HUES64 (cell line): ENCODE results near the gene PITPNM3.

Experiments used
- H3K27ac ChIP-seq: 2 replicates; pipeline ENCODE4 v1.7.0; 2013; ENCODE audit warnings: low read depth, low read length, inconsistent platforms
- H3K27me3 ChIP-seq: 2 replicates; pipeline ENCODE4 v1.6.1; 2013; ENCODE audit warnings: mild to moderate bottlenecking, low read length; ENCODE audit not compliant: insufficient read depth
- H3K36me3 ChIP-seq: 2 replicates; pipeline ENCODE4 v1.6.1; 2013; ENCODE audit warnings: mild to moderate bottlenecking, low read length; ENCODE audit not compliant: insufficient read depth
- H3K4me1 ChIP-seq: 2 replicates; pipeline ENCODE4 v1.6.1; 2013; ENCODE audit warnings: mild to moderate bottlenecking, low read length, moderate library complexity; ENCODE audit not compliant: insufficient read depth
- H3K4me3 ChIP-seq: 2 replicates; pipeline ENCODE4 v1.5.1; 2013; ENCODE audit warnings: mild to moderate bottlenecking, low read length, moderate library complexity
- H3K9ac ChIP-seq: 2 replicates; pipeline ENCODE4 v1.6.1; 2013; ENCODE audit warnings: mild to moderate bottlenecking, low read depth, low read length
- H3K9me3 ChIP-seq: 2 replicates; pipeline ENCODE4 v1.6.1; 2013; ENCODE audit warnings: low read depth, low read length; ENCODE audit not compliant: insufficient read depth
- WGBS: fragments of 150-250, 120-280 bp; methylation state at CpG from one replicate; pipeline ENCODE4 v1.1.7; 2013; ENCODE audit warnings: missing lambda C conversion rate; 5-methylcytosine and 5-hydroxymethylcytosine counted together

Gene PITPNM3

DNA sequence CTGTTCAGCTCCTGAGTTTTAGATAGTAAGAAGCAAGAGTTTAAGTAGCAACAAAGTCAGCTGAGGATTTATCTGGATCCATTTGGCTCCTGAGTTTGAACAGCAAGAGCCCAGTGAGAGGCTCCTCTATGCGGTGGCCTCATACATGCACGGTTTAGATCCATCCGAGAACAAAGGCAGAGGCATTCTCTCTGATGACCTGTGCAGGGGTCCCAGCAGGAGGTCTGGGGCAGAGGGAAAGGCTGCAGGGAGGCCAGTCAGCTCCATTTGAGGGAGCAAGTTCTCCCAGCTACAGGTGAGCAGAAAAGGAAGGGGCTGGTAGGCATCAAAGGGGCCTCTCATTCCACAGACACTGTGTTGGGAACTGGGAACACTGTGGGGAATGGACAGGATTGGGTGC is 16.5 kb downstream of the PITPNM3 start:
- Histone ChIP-seq H3K4me1 (peaks cover 11% of the 10 kb centered on the region), H3K9ac (no peak overlapping the region), H3K27ac (no peak overlapping the region), H3K9me3 (peaks cover 6% of the 10 kb centered on the region; the same call in 1 of the 2 replicates), H3K27me3 (no peaks in the 10 kb centered on the region), H3K4me3 (no peak overlapping the region), H3K36me3 (no peaks in the 10 kb centered on the region)
- 38% methylated on average over 3 of the region's 3 CpGs for WGBS

DNA sequence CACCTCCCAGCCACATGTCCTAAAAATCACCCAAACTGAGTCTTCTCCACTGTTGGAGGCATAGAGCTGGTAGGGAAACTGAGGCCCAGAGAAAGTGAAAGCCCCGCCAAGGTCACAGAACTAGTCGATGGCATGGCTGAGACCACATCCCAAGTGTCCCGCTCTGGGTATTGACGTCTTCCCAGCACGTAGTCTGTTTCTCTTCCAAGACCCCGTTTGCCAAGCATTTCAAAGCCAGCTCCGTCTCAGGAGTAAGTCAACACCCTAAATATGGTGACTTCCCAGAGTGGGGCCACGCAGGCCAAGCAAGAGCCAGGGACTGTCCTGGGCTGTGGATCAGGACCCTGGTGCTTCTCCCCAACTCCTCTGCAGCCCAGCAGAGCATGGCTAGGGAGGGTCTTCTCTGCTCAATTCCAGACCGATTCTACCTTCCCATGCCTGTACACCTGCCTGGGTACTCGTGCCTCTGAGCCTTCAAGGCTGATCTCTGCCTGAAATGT is 19.7 kb downstream of the PITPNM3 start:
- H3K27me3 ChIP-seq, result no peaks in the 10 kb centered on the region
- no peak overlapping the region for H3K27ac ChIP-seq
- H3K4me1 ChIP-seq, result peaks cover 7% of the 10 kb centered on the region
- no peak overlapping the region for H3K9ac ChIP-seq
- WGBS, result 93% methylated on average over 10 of the region's 10 CpGs
- H3K4me3 ChIP-seq, result no peak overlapping the region
- H3K9me3 ChIP-seq, result peaks cover 6% of the 10 kb centered on the region; the same call in 1 of the 2 replicates
- no peaks in the 10 kb centered on the region for H3K36me3 ChIP-seq

DNA sequence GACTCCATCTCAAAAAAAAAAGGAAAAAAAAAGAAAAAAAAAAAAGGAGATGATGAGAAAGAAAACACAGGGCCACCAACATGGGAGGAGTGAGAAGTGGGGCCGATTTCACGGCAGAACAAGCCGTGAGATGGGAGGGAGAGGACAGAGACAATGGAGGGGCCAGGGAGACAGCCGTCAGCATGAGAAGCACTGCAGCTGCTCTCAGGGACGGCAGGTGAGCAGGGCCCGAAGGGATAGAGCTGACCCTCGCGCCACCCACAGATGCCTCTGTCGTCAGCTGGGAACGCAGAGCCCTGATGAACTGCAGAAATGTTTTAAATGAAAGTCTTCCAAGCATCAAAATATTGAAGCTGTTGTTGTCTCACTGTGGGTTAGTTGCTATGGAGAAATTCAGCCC is 20.3 kb downstream of the PITPNM3 start:
- Histone ChIP-seq H3K9ac (no peak overlapping the region), H3K27me3 (no peaks in the 10 kb centered on the region), H3K27ac (no peak overlapping the region), H3K36me3 (no peaks in the 10 kb centered on the region), H3K4me1 (peaks cover 7% of the 10 kb centered on the region), H3K4me3 (no peak overlapping the region), H3K9me3 (peaks cover 6% of the 10 kb centered on the region; the same call in 1 of the 2 replicates)
- 90% methylated on average over 10 of the region's 10 CpGs for WGBS

DNA sequence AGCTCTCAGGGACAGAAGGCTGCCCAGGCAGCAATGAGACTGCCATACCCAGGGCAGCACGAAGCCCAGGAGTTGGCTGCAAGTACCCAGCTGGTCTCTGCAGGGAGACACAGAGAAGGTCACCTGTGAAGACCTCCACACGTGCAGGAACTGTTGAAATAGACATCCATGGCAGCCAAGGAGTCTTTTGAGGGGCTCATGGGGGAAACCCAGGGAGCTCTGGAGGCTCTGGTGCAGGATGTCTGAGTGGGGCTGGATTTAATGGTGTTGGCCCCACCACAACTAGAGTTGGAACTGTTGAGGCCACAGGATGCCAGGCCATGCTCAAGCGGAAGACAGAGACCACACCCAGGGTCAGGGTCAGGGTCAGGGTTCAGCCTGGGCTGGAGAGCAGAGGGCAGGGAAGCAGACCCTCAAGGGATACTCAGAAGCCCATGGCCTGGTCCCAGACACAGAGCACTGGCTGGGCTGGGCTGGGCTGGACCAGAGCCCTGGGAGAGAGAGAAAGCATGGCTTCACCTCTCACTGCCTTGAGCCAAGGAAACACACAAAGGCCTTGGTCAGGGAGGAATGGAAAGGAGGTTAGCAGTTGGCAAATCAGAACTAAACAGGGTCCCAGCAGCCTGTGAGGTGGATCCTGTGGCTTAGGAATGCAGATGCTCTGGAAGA is 21.4 kb downstream of the PITPNM3 start:
- Histone ChIP-seq H3K36me3 (no peaks in the 10 kb centered on the region), H3K27me3 (no peaks in the 10 kb centered on the region), H3K9ac (no peak overlapping the region), H3K27ac (no peak overlapping the region), H3K9me3 (peaks cover 6% of the 10 kb centered on the region; the same call in 1 of the 2 replicates), H3K4me1 (peaks cover 12% of the 10 kb centered on the region), H3K4me3 (no peak overlapping the region)
- WGBS, result 89% methylated on average over 3 of the region's 3 CpGs

DNA sequence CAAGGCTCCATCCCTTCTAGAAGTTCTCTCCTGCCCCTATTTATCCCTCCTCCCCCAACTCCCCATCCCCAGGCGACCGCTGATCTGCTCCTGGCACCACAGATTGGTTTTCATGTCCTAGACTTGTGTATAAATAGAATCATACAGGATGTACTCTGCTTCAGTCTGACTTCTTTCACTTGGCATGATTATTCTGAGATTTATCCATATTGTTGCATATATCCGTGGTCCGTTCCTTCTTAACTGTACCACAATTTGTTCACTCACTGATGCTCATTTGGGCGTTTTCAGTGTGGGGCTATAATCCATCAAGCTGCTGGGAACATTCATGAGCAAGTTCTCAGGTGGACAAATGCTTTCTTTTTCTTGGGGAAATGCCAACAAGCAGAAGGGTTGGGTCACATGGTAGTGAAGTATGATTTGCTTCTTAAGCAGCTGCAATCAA is 23.9 kb downstream of the PITPNM3 start:
- no peak overlapping the region for H3K9ac ChIP-seq
- no peak overlapping the region for H3K27ac ChIP-seq
- H3K9me3 ChIP-seq, result no peaks in the 10 kb centered on the region
- peaks cover 9% of the 10 kb centered on the region for H3K4me1 ChIP-seq
- H3K27me3 ChIP-seq, result no peaks in the 10 kb centered on the region
- H3K36me3 ChIP-seq, result no peaks in the 10 kb centered on the region
- 89% methylated on average over 5 of the region's 5 CpGs for WGBS
- no peak overlapping the region for H3K4me3 ChIP-seq

DNA sequence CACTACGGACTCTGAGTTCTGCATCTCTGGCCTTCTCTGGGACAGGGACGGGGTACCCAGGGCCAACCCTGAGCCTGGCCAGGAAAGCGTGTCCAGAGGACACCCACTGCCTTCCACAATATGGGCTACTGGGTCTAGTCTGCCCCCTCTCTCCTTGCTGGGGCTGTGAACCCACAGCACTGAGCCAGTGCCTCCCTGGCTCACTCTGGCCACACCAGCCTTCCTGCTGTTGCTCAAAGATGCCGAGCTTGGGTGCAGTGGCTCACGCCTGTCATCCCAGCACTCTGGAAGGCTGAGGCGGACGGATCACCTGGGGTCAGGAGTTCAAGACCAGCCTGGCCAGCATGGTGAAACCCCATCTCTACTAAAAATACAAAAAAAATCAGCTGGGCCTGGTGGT is 24.8 kb downstream of the PITPNM3 start:
- Histone ChIP-seq H3K27me3 (no peaks in the 10 kb centered on the region), H3K4me3 (no peak overlapping the region), H3K27ac (no peak overlapping the region), H3K36me3 (no peaks in the 10 kb centered on the region), H3K9me3 (no peaks in the 10 kb centered on the region), H3K9ac (no peak overlapping the region), H3K4me1 (peaks cover 9% of the 10 kb centered on the region)
- 91% methylated on average over 7 of the region's 7 CpGs for WGBS

DNA sequence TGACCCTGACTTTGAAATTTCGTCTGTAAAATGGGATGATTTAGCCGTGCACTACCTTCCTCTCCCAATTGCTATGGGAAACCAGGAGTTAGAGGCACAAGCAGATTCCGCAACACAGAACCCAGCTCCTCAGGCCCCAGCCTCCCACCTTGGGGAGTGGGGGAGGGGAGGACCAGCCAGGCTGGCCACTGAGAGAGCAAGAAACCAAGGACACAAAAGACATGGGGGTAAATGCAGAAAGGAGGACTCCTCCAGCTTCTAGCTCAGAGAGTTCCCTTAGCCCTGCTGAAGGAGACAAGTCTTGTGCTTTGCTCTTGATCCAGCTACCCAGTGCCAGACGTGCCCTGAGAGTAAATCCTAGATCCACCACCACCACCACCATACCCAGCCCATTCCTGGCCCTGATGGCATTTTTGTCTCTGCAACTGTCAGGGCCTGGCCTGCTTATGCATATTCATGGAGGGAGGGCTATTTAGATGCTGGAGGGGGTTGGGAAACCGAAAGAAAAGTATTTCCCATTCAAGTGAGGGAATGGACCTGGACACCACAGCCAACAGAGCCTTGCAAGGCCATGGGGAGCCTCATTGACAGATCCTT is 25.9 kb downstream of the PITPNM3 start:
- H3K9me3 ChIP-seq, result no peaks in the 10 kb centered on the region
- H3K9ac ChIP-seq, result no peak overlapping the region
- H3K36me3 ChIP-seq, result no peaks in the 10 kb centered on the region
- 69% methylated on average over 4 of the region's 5 CpGs for WGBS
- H3K4me3 ChIP-seq, result no peak overlapping the region
- no peaks in the 10 kb centered on the region for H3K27me3 ChIP-seq
- H3K4me1 ChIP-seq, result peaks cover 9% of the 10 kb centered on the region
- H3K27ac ChIP-seq, result no peak overlapping the region

DNA sequence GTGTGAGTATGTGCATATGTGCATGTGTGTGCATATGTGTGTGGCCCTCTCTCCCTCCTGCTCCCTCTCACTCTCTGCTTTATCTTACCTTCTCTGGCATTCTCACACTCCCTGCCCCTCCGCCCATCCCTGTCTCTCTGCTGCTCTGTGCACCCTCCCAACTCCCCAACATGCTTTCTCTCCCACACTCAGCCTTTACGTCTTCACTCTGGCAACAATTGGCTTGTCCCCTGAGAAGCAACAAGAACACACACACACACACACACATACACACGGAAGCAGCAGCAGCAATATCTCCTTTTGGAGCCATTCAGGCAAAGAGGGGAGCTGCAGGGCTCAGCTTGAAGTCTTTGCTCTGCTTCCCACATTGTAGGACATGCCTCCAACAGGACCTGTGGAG is 27.8 kb downstream of the PITPNM3 start:
- H3K4me1 ChIP-seq, result peaks cover 9% of the 10 kb centered on the region
- no peak overlapping the region for H3K27ac ChIP-seq
- H3K9ac ChIP-seq, result no peak overlapping the region
- H3K36me3 ChIP-seq, result no peaks in the 10 kb centered on the region
- WGBS, result 76% methylated on average over 3 of the region's 3 CpGs
- no peaks in the 10 kb centered on the region for H3K27me3 ChIP-seq
- H3K4me3 ChIP-seq, result no peak overlapping the region
- H3K9me3 ChIP-seq, result no peaks in the 10 kb centered on the region

DNA sequence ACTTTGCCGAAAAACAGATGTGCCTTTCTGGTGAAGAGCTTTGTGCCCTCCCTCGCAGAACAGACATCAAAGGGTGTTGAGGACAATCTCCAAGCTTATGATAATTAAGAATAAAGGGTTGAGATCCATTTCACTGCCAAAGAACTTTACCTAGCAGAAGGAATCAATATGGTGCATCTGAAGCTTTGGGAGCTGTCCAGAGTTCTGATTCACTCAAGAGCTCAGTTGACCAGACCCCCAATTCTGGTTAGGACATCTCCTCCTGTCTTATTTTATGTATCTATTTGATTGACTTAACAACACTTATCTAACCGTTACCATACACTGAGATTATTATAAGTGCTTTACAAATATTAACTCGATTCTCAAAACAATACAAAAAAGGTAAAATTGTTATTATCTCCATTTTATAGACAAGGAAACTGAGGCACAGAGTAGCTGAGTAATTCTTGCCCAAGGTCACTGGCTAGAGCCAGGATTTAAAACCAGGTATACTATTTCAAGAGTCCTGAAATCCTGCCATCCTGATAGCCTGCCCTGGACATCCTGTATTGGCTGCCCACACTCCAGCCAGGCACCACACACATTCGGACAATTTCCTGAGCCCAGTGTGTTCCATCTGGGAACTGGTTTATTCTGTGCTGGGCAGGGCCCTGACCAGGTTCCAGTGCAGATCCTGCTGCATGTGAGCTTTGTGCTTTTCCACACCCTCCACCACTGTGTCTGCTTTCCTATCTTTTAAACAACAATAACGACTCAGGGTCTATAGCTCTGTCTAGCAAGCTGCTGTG is 29.8 kb downstream of the PITPNM3 start:
- no peaks in the 10 kb centered on the region for H3K9me3 ChIP-seq
- peaks cover 9% of the 10 kb centered on the region for H3K4me1 ChIP-seq
- no peak overlapping the region for H3K27ac ChIP-seq
- no peak overlapping the region for H3K4me3 ChIP-seq
- H3K9ac ChIP-seq, result no peak overlapping the region
- no peaks in the 10 kb centered on the region for H3K36me3 ChIP-seq
- no peaks in the 10 kb centered on the region for H3K27me3 ChIP-seq
- 93% methylated on average over 4 of the region's 6 CpGs for WGBS

DNA sequence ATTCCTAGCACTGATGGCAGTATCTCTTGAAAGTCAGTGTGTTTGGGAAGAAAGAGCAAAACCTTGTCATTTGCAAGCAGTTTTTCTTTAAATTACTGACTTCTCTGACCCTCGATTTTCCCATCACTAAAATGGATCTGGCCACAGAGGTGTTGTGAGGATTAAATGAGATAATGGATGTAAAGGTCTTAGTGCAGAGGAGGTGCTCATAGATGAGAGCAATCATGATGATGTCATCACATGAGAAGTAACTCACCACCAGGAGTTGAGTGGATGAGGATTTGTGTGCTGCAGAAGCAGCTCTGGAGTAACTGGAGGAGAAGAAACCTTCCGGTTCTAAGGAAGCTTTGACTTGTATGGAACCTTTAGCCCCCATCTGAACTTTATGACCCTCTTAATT is 30.6 kb downstream of the PITPNM3 start:
- H3K27me3 ChIP-seq, result no peaks in the 10 kb centered on the region
- H3K9me3 ChIP-seq, result no peaks in the 10 kb centered on the region
- H3K36me3 ChIP-seq, result no peaks in the 10 kb centered on the region
- no peak overlapping the region for H3K9ac ChIP-seq
- H3K4me1 ChIP-seq, result peaks cover 7% of the 10 kb centered on the region
- H3K4me3 ChIP-seq, result no peak overlapping the region
- H3K27ac ChIP-seq, result no peak overlapping the region
- WGBS, result 92% methylated on average over 2 of the region's 2 CpGs

DNA sequence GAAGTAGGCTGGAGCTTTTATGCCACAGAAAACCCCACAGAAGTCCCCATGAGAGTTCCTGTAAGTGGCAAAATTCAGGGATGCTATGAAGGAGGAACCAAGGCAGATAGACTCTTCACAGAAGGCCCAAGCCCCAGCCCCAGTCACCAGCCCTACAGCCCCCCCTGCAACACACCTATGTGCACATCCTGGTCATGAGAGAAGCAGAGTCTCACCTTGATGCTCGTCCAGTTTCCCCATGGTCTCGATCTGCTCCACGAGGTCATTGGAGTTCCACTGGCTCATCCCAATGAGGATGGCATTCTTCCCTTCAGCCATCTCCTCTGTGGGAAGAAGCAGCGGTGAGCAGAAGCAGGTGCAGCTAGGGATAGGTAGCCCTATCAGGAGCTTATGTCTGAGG is 31.2 kb downstream of the PITPNM3 start:
- no peaks in the 10 kb centered on the region for H3K9me3 ChIP-seq
- H3K4me3 ChIP-seq, result no peak overlapping the region
- H3K9ac ChIP-seq, result no peak overlapping the region
- 87% methylated on average over 4 of the region's 4 CpGs for WGBS
- H3K36me3 ChIP-seq, result no peaks in the 10 kb centered on the region
- H3K27me3 ChIP-seq, result no peaks in the 10 kb centered on the region
- no peak overlapping the region for H3K27ac ChIP-seq
- H3K4me1 ChIP-seq, result peaks cover 1% of the 10 kb centered on the region
